RKO (cell line): ENCODE results near the gene FOXRED1.
A peak's percentile ranks its signal among the peaks of the same experiment; 100 is the strongest.
"Not testable (repeated sequence)": the region's sequence is repeated elsewhere in the genome, so short reads cannot be mapped to it uniquely, and the experiment has no call there.

Source experiments
- DNase-seq: peaks from one replicate; pipeline ENCODE4 v3.0.0-alpha.2; 2016; ENCODE audit warnings: low spot score

FOXRED1 gene

GRCh38 chr11:126268708-126269579 is at the start of gene FOXRED1, which contains the start of gene SRPRA:
Gene FOXRED1 (plus strand): TSS chr11:126269154. CDS start chr11:126269207, 53 bp downstream.
Gene SRPRA (minus strand): TSS chr11:126268895. CDS start chr11:126268804, 91 bp downstream.
- peak; percentile 99 for DNase-seq

- no peak for DNase-seq
Measured at GRCh38 chr11:126219547-126219946, 49.4 kb upstream of the FOXRED1 start.

GRCh38 chr11:126224647-126225294 is 44.2 kb upstream of the FOXRED1 start:
- no peak for DNase-seq

- DNase-seq, result no peak
Measured at GRCh38 chr11:126225295-126225665, 43.7 kb upstream of the FOXRED1 start.

GRCh38 chr11:126226334-126227084 is 42.4 kb upstream of the FOXRED1 start:
- DNase-seq, result no peak

GRCh38 chr11:126229858-126230540 is 39.0 kb upstream of the FOXRED1 start:
- DNase-seq, result no peak

- DNase-seq, result no peak
Measured at GRCh38 chr11:126231725-126232459, 37.1 kb upstream of the FOXRED1 start.

GRCh38 chr11:126232683-126233082 is 36.3 kb upstream of the FOXRED1 start:
- no peak for DNase-seq

- DNase-seq, result no peak
Measured at GRCh38 chr11:126233391-126233790, 35.6 kb upstream of the FOXRED1 start.

- no peak for DNase-seq
Measured at GRCh38 chr11:126246636-126247035, 22.3 kb upstream of the FOXRED1 start.

GRCh38 chr11:126253265-126253664 is 15.7 kb upstream of the FOXRED1 start:
- no peak for DNase-seq

GRCh38 chr11:126254819-126255218 is 14.1 kb upstream of the FOXRED1 start:
- no peak for DNase-seq

- not testable (repeated sequence) for DNase-seq
Measured at GRCh38 chr11:126255507-126255906, 13.4 kb upstream of the FOXRED1 start.

GRCh38 chr11:126256216-126256615 is 12.7 kb upstream of the FOXRED1 start:
- no peak for DNase-seq

GRCh38 chr11:126257144-126257543 is 11.8 kb upstream of the FOXRED1 start:
- no peak for DNase-seq

GRCh38 chr11:126257764-126258163 is 11.2 kb upstream of the FOXRED1 start:
- DNase-seq, result no peak

- DNase-seq, result no peak
Measured at GRCh38 chr11:126262216-126262615, 6.7 kb upstream of the FOXRED1 start.

GRCh38 chr11:126263489-126263888 is 5.5 kb upstream of the FOXRED1 start:
- DNase-seq, result no peak

GRCh38 chr11:126265811-126266210 is 3.1 kb upstream of the FOXRED1 start:
- DNase-seq, result peak; percentile 42

- DNase-seq, result no peak
Measured at GRCh38 chr11:126267650-126268049, 1.3 kb upstream of the FOXRED1 start.

GRCh38 chr11:126268361-126268707 is 620 bp upstream of the FOXRED1 start:
- no peak for DNase-seq
